SK-N-MC (cell line): Measurements from ENCODE around the gene TMEM250.

Source experiments
- DNase-seq: peaks from one replicate; pipeline ENCODE4 v3.0.0-alpha.2; 2011; ENCODE audit warnings: low read depth, low spot score
- H3K27ac ChIP-seq: fragments of 200-600 bp; sonication (generic); 2 replicates; pipeline ENCODE4 v1.5.1; 2016; ENCODE audit warnings: mixed run types
- H3K36me3 ChIP-seq: fragments of 200-600 bp; sonication (generic); 2 replicates; pipeline ENCODE4 v1.6.1; 2017; ENCODE audit warnings: antibody characterized with exemption, low read length, mixed read lengths; ENCODE audit not compliant: insufficient read depth
- H3K4me3 ChIP-seq: fragments of 200-600 bp; sonication (generic); 2 replicates; pipeline ENCODE4 v1.5.1; 2016
- H3K9ac ChIP-seq: fragments of 200-600 bp; sonication (generic); 2 replicates; pipeline ENCODE4 v1.8.0; 2017; ENCODE audit warnings: mixed run types, mixed read lengths; ENCODE audit not compliant: insufficient read length
- H3K9me3 ChIP-seq: fragments of 200-600 bp; sonication (generic); 2 replicates; pipeline ENCODE4 v1.6.1; 2017; ENCODE audit warnings: low read depth, mild to moderate bottlenecking, antibody characterized with exemption, low read length, moderate library complexity, mixed read lengths
- EZH2 ChIP-seq: fragments of 200-600 bp; sonication (generic); IDR thresholded peaks from one replicate; pipeline ENCODE4 v1.6.1; 2017; ENCODE audit warnings: antibody characterized with exemption
- FOXP2 ChIP-seq: optimal IDR thresholded peaks from 2 replicates; pipeline ENCODE3; 2011; ENCODE audit warnings: mild to moderate bottlenecking, moderate library complexity; ENCODE audit not compliant: insufficient read depth; ENCODE audit errors: extremely low read length, control extremely low read depth
- POLR2AphosphoS5 ChIP-seq: IDR thresholded peaks from 2 replicates; pipeline ENCODE4 v1.6.1; 2012; ENCODE audit warnings: mild to moderate bottlenecking, low read depth, low read length, borderline replicate concordance

TMEM250 gene

GRCh38 chr9:136111190-136111589 lies 7.5 kb downstream of the TMEM250 start:
- Histone ChIP-seq H3K4me3 (no peak overlapping the region), H3K27ac (peak overlapping the region; percentile 84), H3K36me3 (peaks cover 11% of the 10 kb centered on the region; the same call in 1 of the 2 replicates), H3K9me3 (no peaks in the 10 kb centered on the region), H3K9ac (no peak overlapping the region)
- TF ChIP-seq EZH2 (no peak), FOXP2 (no peak), POLR2AphosphoS5 (no peak)
- DNase-seq, result no peak

- Histone ChIP-seq H3K4me3 (peak overlapping the region; percentile 78), H3K9ac (peak overlapping the region; percentile 4), H3K36me3 (peaks cover 4% of the 10 kb centered on the region; the same call in 1 of the 2 replicates), H3K9me3 (no peaks in the 10 kb centered on the region), H3K27ac (peak overlapping the region; percentile 84)
- TF ChIP-seq POLR2AphosphoS5, result peak; percentile 36; the same call in 1 of the 2 replicates
- TF ChIP-seq EZH2, result no peak
- no peak for TF ChIP-seq FOXP2
- no peak for DNase-seq
These were observed 8.3 kb downstream of the TMEM250 start for GRCh38 chr9:136110082-136111061.

GRCh38 chr9:136109351-136110081 lies 9.2 kb downstream of the TMEM250 start:
- H3K9ac ChIP-seq, result peak overlapping the region; percentile 67
- no peak for DNase-seq
- peak overlapping the region; percentile 78 for H3K4me3 ChIP-seq
- no peak for TF ChIP-seq EZH2
- peak; percentile 48 for TF ChIP-seq FOXP2
- TF ChIP-seq POLR2AphosphoS5, result peak; percentile 65
- no peaks in the 10 kb centered on the region for H3K36me3 ChIP-seq
- no peaks in the 10 kb centered on the region for H3K9me3 ChIP-seq
- peak overlapping the region; percentile 86 for H3K27ac ChIP-seq

- DNase-seq, result no peak
- peak overlapping the region; percentile 86 for H3K27ac ChIP-seq
- no peaks in the 10 kb centered on the region for H3K9me3 ChIP-seq
- H3K36me3 ChIP-seq, result no peaks in the 10 kb centered on the region
- peak overlapping the region; percentile 78 for H3K4me3 ChIP-seq
- no peak for TF ChIP-seq EZH2
- TF ChIP-seq POLR2AphosphoS5, result no peak
- TF ChIP-seq FOXP2, result no peak
- peak overlapping the region; percentile 67 for H3K9ac ChIP-seq
These were observed 9.9 kb downstream of the TMEM250 start for GRCh38 chr9:136108648-136109266.

GRCh38 chr9:136107953-136108647 lies 10.6 kb downstream of the TMEM250 start:
- no peaks in the 10 kb centered on the region for H3K9me3 ChIP-seq
- H3K36me3 ChIP-seq, result no peaks in the 10 kb centered on the region
- no peak overlapping the region for H3K9ac ChIP-seq
- no peak for TF ChIP-seq FOXP2
- no peak for TF ChIP-seq POLR2AphosphoS5
- no peak for TF ChIP-seq EZH2
- no peak for DNase-seq
- peak overlapping the region; percentile 30; the same call in 1 of the 2 replicates for H3K27ac ChIP-seq
- H3K4me3 ChIP-seq, result no peak overlapping the region

GRCh38 chr9:136107155-136107952 lies 11.3 kb downstream of the TMEM250 start:
- Histone ChIP-seq H3K27ac (peak overlapping the region; percentile 30; the same call in 1 of the 2 replicates), H3K9me3 (no peaks in the 10 kb centered on the region), H3K9ac (no peak overlapping the region), H3K4me3 (no peak overlapping the region), H3K36me3 (no peaks in the 10 kb centered on the region)
- no peak for TF ChIP-seq POLR2AphosphoS5
- no peak for TF ChIP-seq EZH2
- TF ChIP-seq FOXP2, result no peak
- no peak for DNase-seq

GRCh38 chr9:136105398-136106135 lies 13.1 kb downstream of the TMEM250 start:
- Histone ChIP-seq H3K9me3 (no peaks in the 10 kb centered on the region), H3K36me3 (no peaks in the 10 kb centered on the region), H3K4me3 (no peak overlapping the region), H3K27ac (peak overlapping the region; percentile 31; the same call in 1 of the 2 replicates), H3K9ac (no peak overlapping the region)
- TF ChIP-seq FOXP2 (no peak), EZH2 (no peak), POLR2AphosphoS5 (no peak)
- DNase-seq, result no peak
